Measurements from ENCODE around the gene ZNF860. TPM values are rescaled to one million over a fixed set of nuclear protein-coding genes. Genes with fewer than 3 reads are reported as not detected.

ZNF860 gene
- polyA plus RNA-seq, 1 experiment = 0.63 TPM

DNA sequence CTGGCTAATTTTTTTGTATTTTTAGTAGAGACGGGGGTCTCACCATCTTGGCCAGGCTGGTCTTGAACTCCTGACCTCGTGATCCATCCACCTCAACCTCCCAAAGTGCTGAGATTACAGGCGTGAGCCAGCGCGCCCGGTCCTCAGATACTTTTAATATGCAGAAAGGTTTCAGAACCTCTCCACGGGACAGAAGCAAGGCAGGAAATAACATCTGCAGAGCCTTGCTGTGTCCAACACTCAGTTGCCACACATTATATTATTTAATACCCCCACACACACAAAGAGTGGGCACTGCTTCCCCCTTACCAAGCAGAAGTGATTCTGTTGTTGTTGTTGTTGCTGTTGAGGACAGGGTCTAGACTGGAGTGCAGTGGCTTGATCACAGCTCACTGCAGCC, 28.5 kb upstream of the ZNF860 start:
- peaks cover 12% of the 10 kb centered on the region; the same call in 1 of the 2 replicates for H3K9me3 ChIP-seq (ENCODE audit: control insufficient read depth, insufficient read depth, low read length)
- H3K27ac ChIP-seq (ENCODE audit: low read depth, low read length) = no peak overlapping the region
- no peak overlapping the region for H3K4me3 ChIP-seq (ENCODE audit: low read depth, low read length)
- no peaks in the 10 kb centered on the region for H3K27me3 ChIP-seq (ENCODE audit: control insufficient read depth, insufficient read depth, low read length)
- TF ChIP-seq, protein P1, sequence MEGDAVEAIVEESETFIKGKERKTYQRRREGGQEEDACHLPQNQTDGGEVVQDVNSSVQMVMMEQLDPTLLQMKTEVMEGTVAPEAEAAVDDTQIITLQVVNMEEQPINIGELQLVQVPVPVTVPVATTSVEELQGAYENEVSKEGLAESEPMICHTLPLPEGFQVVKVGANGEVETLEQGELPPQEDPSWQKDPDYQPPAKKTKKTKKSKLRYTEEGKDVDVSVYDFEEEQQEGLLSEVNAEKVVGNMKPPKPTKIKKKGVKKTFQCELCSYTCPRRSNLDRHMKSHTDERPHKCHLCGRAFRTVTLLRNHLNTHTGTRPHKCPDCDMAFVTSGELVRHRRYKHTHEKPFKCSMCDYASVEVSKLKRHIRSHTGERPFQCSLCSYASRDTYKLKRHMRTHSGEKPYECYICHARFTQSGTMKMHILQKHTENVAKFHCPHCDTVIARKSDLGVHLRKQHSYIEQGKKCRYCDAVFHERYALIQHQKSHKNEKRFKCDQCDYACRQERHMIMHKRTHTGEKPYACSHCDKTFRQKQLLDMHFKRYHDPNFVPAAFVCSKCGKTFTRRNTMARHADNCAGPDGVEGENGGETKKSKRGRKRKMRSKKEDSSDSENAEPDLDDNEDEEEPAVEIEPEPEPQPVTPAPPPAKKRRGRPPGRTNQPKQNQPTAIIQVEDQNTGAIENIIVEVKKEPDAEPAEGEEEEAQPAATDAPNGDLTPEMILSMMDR (IDR thresholded peaks at IDR 0.05; ENCODE audit: low read depth, low read length) = no peak
- ChIA-PET POLR2A (no interaction called here), CTCF (no interaction called here)
- DNase-seq (ENCODE audit: low read depth, low spot score) = no peak

DNA sequence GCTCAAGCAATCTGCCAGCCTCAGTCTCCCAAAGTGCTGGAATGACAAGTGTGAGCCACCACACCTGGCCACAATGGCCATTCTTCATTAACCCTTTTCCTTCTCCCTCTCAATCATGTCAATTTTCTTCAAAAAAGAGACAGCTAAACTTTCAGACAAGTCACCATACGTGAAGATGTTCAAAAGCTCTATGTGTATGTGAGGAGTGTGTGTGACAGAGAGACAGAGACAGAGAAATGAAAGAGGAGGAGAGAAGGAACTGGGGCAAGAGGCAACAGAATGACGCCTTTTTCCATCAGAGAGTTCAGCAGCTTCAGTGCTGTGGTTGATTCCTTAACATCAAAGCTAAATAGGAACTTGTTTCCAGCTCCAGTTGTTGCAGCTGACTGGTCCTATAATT, 27.9 kb upstream of the ZNF860 start:
- no peak overlapping the region for H3K27ac ChIP-seq (ENCODE audit: low read depth, low read length)
- ChIA-PET POLR2A (no interaction called here), CTCF (no interaction called here)
- H3K9me3 ChIP-seq (ENCODE audit: control insufficient read depth, insufficient read depth, low read length) = peaks cover 12% of the 10 kb centered on the region; the same call in 1 of the 2 replicates
- H3K27me3 ChIP-seq (ENCODE audit: control insufficient read depth, insufficient read depth, low read length) = no peaks in the 10 kb centered on the region
- DNase-seq (ENCODE audit: low read depth, low spot score) = no peak
- H3K4me3 ChIP-seq (ENCODE audit: low read depth, low read length) = no peak overlapping the region
- TF ChIP-seq, protein P1 (IDR thresholded peaks at IDR 0.05; ENCODE audit: low read depth, low read length) = no peak

DNA sequence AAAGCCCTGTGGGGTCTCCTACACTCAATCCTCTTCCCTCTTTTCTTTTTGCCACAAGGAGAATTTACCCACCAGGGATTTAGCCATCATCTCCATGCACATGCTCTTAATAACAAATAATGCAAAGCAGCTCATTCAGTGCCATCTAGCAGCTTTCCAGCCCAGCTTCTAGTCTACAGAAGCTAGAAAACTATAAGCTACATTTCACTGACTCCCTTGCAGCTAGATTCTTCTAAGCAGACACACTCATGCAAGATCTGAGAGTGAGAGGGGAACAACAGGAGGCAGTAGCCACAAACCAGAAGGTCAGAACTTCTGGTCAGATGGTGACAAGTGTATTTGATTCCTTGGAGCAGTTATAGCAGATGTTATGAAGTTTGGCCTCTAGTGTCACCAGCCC, 26.0 kb upstream of the ZNF860 start:
- Histone ChIP-seq H3K27me3 (ENCODE audit: control insufficient read depth, insufficient read depth, low read length) (no peaks in the 10 kb centered on the region), H3K9me3 (ENCODE audit: control insufficient read depth, insufficient read depth, low read length) (peaks cover 10% of the 10 kb centered on the region; the same call in 1 of the 2 replicates), H3K27ac (ENCODE audit: low read depth, low read length) (no peak overlapping the region), H3K4me3 (ENCODE audit: low read depth, low read length) (no peak overlapping the region)
- POLR2A ChIA-PET = no interaction called here
- DNase-seq (ENCODE audit: low read depth, low spot score) = no peak
- TF ChIP-seq, protein P1 (IDR thresholded peaks at IDR 0.05; ENCODE audit: low read depth, low read length) = no peak
- CTCF ChIA-PET = no interaction called here

DNA sequence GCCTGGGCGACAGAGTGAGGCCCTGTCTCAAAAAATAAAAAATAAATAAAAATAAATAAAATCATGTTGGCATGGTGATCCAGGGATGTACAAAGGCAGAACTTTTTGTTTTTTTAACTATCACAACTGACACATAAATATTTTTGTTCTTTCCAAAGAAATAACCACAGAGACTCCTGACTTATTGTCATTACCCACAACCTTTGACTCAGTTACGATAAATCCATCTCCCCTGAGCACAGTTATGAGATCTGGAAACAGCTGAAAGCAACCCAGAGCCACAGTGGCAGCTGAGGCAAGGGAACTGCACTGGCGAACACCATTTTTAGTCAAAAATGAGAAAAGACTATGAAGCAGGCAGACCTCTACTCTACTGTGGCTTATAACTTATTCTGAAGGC, 24.4 kb upstream of the ZNF860 start:
- Histone ChIP-seq H3K27me3 (ENCODE audit: control insufficient read depth, insufficient read depth, low read length) (no peaks in the 10 kb centered on the region), H3K4me3 (ENCODE audit: low read depth, low read length) (no peak overlapping the region), H3K9me3 (ENCODE audit: control insufficient read depth, insufficient read depth, low read length) (peaks cover 8% of the 10 kb centered on the region; the same call in 1 of the 2 replicates), H3K27ac (ENCODE audit: low read depth, low read length) (no peak overlapping the region)
- DNase-seq (ENCODE audit: low read depth, low spot score) = no peak
- TF ChIP-seq, protein P1 (IDR thresholded peaks at IDR 0.05; ENCODE audit: low read depth, low read length) = no peak
- ChIA-PET POLR2A (no interaction called here), CTCF (no interaction called here)

DNA sequence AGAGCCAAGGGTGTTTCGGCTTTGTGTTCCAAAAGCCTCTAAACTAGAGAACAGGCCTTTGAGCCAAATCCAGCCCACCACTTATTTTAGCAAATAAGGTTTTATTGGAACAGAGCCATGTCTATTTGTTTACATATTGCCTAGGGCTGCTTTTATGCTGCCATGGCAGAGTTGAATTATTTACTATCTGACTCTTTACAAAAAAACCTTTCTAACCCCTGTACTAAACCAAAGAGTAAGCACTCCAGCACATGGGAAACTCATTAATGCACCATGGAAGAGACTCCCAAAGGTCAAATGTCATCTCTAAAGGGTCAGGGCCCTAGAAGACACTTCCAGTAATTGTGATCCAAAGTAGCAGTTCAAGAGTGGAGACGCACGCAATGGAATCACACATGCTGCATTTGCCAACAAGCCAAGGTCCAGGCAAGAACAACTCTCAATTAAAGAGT, 22.8 kb upstream of the ZNF860 start:
- H3K27ac ChIP-seq (ENCODE audit: low read depth, low read length) = no peak overlapping the region
- DNase-seq (ENCODE audit: low read depth, low spot score) = no peak
- peaks cover 8% of the 10 kb centered on the region; the same call in 1 of the 2 replicates for H3K9me3 ChIP-seq (ENCODE audit: control insufficient read depth, insufficient read depth, low read length)
- H3K4me3 ChIP-seq (ENCODE audit: low read depth, low read length) = no peak overlapping the region
- ChIA-PET CTCF (no interaction called here), POLR2A (no interaction called here)
- TF ChIP-seq, protein P1 (IDR thresholded peaks at IDR 0.05; ENCODE audit: low read depth, low read length) = no peak
- H3K27me3 ChIP-seq (ENCODE audit: control insufficient read depth, insufficient read depth, low read length) = no peaks in the 10 kb centered on the region

Measured in AG04450 (cell line).